GM08714 (cell line): Measurements from ENCODE around the gene GABRD.

Experiments used
- H3K4me3 ChIP-seq: fragments of 200-500 bp; sonication (Bioruptor generic); 2 replicates; pipeline ENCODE4 v1.5.1; 2014; ENCODE audit warnings: mild to moderate bottlenecking, low read length, inconsistent platforms
- ZNF274 ChIP-seq: IDR thresholded peaks from 2 replicates; pipeline ENCODE4 v1.6.1; 2012; ENCODE audit warnings: mild to moderate bottlenecking, low read depth, low read length

Gene GABRD

GRCh38 chr1:2072891-2073290 is 53.7 kb downstream of the GABRD start:
- no peak overlapping the region for H3K4me3 ChIP-seq
- TF ChIP-seq ZNF274, result no peak

- no peak for TF ChIP-seq ZNF274
- H3K4me3 ChIP-seq, result no peak overlapping the region
Measured at GRCh38 chr1:2073382-2074230, 54.5 kb downstream of the GABRD start.

DNA sequence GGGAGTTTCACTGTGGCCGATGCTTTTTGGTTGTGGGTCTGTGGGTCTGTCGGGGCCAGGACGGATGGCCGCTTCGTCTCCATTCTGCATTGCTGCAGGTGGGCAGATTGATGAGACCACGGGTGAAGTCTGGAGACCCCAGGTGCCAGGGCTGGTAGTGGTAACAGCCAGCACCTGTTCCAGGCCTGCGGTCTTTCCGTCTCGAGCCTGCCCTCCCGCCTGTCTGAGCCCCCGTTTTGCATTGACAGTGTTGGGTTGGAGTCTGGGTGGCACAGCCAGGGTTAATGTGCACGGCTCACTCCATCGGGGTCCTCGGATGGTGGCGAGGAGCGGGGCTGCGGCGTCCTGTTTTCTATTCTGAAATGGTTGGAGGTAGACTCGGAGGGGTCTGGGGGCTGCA is 55.3 kb downstream of the GABRD start:
- H3K4me3 ChIP-seq, result no peak overlapping the region

DNA sequence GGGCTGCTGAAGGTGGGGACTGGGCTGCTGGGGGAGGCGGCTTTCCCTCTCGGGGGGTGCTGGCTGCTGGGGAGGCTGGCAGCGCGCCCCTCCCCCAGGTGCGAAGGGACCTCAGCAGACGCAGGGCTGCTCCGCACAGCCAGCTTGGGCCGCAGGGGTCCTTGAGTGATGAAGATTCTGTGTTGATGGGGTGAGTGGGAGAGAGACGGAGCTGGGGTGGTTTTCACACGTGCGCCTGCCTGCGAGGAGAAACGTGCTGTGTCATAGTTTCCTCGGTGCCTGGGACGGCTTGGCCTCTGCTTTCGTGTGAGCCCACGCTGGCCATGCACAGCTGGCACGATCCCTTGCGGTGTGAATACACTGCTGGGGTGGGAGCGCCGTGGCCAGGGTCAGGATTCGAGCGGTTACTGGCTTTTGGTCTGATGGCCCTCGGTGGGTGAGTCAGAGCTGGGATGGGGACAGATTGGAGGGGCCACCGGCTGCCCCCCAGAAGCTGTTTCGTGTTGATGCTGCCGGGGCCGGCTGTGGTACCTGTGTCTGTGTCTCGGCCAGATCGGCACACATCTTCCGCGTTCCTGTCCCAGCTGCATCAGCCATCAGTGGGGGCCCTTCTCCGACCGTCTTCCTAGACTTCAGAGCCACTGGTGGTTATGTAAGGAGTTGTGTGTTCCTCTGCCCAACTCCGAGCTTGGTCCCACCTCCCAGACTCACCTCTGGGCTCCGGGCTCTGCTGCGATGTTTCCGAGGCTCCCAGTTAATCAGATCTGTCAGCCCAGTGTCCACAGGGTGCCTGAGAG is 56.0 kb downstream of the GABRD start:
- H3K4me3 ChIP-seq, result no peak overlapping the region
- no peak for TF ChIP-seq ZNF274

More for the DNA sequence above, 55.3 kb downstream of the GABRD start:
- TF ChIP-seq ZNF274, result no peak

DNA sequence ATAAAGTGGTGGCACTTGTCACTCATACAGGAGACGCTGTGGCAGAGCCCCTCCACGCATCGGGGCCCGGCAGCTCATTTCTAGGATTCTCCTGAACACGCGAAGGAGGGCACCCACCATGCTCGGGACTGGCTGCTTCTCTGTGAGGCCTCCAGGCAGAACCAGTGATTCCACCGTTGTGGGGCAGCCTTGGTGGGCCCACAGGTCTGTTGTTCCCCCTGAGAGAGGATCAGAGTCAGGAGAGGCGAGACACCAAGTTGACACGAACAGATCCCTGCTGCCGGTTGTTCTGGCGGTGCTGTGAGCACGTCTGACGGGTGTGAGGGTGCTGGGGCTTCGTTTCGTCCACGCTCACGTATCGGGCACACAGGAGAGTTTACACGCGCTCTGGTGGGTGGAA is 57.7 kb downstream of the GABRD start:
- no peak overlapping the region for H3K4me3 ChIP-seq
- no peak for TF ChIP-seq ZNF274

- H3K4me3 ChIP-seq, result no peak overlapping the region
- TF ChIP-seq ZNF274, result no peak
Measured at GRCh38 chr1:2078170-2078569, 59.0 kb downstream of the GABRD start.

GRCh38 chr1:2079396-2080085 is 60.4 kb downstream of the GABRD start:
- H3K4me3 ChIP-seq, result no peak overlapping the region
- TF ChIP-seq ZNF274, result no peak

DNA sequence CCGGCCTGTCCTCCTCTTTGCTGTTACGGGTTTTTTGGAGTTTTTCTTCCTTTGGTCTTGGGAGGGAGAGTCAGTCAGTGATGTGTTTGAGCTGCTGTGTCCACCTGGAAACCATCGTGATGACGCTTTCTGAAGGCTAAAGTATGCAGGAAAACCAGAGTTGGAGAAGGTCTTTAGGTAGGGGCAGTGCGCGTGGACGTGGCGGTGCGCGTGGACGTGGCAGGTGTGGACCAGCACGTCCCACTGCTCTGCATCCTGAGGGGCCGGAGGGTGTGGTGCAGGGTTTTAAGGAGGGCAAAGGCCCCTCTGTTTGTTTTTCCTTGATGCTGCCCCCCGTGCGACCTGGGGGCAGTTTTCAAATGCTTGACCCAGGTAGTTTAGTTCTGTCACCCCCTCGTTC is 61.0 kb downstream of the GABRD start:
- TF ChIP-seq ZNF274, result no peak
- H3K4me3 ChIP-seq, result no peak overlapping the region
